Chondrocyte (in vitro differentiated cells): ENCODE measurements around the gene TXNRD2. TPM values are rescaled to one million over a fixed set of nuclear protein-coding genes. Genes with fewer than 3 reads are reported as not detected.
"Not testable (repeated sequence)": the region's sequence is repeated elsewhere in the genome, so short reads cannot be mapped to it uniquely, and the experiment has no call there.

Experiments
- DNase-seq: peaks from one replicate; pipeline ENCODE4 v3.0.0; 2021; ENCODE audit warnings: mixed read lengths, low spot score
- H3K27ac Mint-ChIP-seq: one replicate; pipeline ENCODE4 v1.8.0; 2021; ENCODE audit warnings: mild to moderate bottlenecking, moderate library complexity, mixed read lengths; ENCODE audit not compliant: unreplicated experiment
- H3K27me3 Mint-ChIP-seq: 2 replicates; pipeline ENCODE4 v1.8.0; 2021; ENCODE audit warnings: low read depth, mixed read lengths
- H3K36me3 Mint-ChIP-seq: 2 replicates; pipeline ENCODE4 v1.8.0; 2021; ENCODE audit warnings: low read depth, mixed read lengths
- H3K4me1 Mint-ChIP-seq: 2 replicates; pipeline ENCODE4 v1.8.0; 2021; ENCODE audit warnings: low read depth, mild to moderate bottlenecking, mixed read lengths
- H3K4me3 Mint-ChIP-seq: one replicate; pipeline ENCODE4 v1.8.0; 2021; ENCODE audit warnings: mild to moderate bottlenecking, moderate library complexity, mixed read lengths; ENCODE audit not compliant: unreplicated experiment
- H3K9me3 Mint-ChIP-seq: 2 replicates; pipeline ENCODE4 v1.8.0; 2021; ENCODE audit warnings: low read depth, mixed read lengths
- total RNA-seq: library from RNA; stranded (reverse); gene quantifications from 3 replicates; pipeline ENCODE4 v1.2.1, GENCODE V29; 2021
- TF ChIP-seq, protein P1 (sequence below): fragments of 200-600 bp; sonication (generic); IDR thresholded peaks from 2 replicates; pipeline ENCODE4 v1.5.0; 2021; ENCODE audit warnings: antibody characterized with exemption, mild to moderate bottlenecking, moderate library complexity

Gene TXNRD2
- total RNA-seq, 1 donor from 2014 or later: 14.1 TPM

DNA sequence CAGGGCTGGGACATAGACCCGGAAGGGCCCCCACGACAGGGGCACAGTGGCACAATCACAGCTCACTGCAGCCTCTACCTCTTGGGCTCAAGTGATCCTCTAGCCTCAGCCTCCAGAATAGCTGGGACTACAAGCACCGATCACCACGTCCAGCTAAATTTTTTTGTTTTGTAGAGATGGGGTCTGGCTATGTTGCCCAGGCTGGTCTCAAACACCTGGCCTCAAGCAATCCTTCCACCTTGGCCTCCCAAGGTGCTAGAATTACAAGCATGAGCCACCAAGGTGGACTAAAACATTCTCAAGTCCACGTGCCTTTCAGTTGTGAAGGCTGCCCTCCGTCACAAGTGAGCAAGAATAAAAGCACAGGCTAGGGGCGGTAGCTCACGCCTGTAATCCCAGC lies 10.1 kb downstream of the TXNRD2 start:
- peaks cover 11% of the 10 kb centered on the region for H3K36me3 Mint-ChIP-seq
- H3K4me3 Mint-ChIP-seq: no peak overlapping the region
- no peaks in the 10 kb centered on the region for H3K27me3 Mint-ChIP-seq
- no peak for DNase-seq
- no peak overlapping the region for H3K27ac Mint-ChIP-seq
- TF ChIP-seq, protein P1, sequence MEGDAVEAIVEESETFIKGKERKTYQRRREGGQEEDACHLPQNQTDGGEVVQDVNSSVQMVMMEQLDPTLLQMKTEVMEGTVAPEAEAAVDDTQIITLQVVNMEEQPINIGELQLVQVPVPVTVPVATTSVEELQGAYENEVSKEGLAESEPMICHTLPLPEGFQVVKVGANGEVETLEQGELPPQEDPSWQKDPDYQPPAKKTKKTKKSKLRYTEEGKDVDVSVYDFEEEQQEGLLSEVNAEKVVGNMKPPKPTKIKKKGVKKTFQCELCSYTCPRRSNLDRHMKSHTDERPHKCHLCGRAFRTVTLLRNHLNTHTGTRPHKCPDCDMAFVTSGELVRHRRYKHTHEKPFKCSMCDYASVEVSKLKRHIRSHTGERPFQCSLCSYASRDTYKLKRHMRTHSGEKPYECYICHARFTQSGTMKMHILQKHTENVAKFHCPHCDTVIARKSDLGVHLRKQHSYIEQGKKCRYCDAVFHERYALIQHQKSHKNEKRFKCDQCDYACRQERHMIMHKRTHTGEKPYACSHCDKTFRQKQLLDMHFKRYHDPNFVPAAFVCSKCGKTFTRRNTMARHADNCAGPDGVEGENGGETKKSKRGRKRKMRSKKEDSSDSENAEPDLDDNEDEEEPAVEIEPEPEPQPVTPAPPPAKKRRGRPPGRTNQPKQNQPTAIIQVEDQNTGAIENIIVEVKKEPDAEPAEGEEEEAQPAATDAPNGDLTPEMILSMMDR: no peak
- H3K4me1 Mint-ChIP-seq: no peaks in the 10 kb centered on the region
- peaks cover 14% of the 10 kb centered on the region for H3K9me3 Mint-ChIP-seq

DNA sequence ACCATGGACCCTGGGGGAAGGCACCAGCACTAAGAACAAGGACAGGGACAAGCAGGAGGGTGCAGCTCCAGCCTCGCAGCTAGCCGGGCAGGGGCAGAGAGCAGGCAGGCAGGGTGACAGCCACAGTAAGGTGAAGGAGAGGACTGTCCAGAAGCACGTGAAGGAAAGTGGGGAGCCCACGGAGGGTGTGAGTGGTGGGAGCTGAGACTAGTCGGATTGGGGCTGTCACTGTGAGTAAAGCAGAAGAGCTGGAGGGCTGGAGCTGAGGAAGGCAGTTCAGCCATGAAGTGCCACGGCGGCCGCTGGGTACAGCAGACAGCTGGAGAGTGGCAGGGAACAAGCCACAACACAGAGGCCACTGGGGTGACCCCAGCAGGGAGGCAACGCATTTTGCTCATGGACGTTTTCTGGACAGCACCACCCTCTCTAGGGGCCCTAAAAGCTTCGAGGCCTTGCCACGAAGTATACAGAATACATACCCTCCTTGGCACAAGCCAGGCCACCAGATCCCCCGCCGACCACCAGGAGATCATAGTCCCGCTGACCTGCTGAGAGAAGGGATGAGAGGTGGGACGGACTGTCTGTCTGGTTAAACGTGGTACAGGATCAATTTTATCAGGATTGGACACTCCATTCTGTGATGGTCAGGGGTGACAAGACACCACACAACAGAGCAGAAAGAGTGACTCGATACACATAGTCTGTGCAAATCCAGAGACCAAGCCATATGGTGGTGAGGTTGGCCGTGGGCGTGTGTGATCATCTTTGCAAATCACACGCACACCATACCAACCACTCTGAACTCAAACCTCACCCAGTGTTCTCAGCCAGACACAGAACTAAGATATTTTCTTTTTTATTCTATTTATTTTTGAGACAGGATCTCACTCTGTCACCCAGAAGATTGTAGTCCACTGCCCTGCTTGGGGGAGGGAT lies 10.8 kb downstream of the TXNRD2 start:
- H3K4me3 Mint-ChIP-seq: no peak overlapping the region
- DNase-seq: peak; percentile 63
- TF ChIP-seq, protein P1: no peak
- H3K4me1 Mint-ChIP-seq: no peaks in the 10 kb centered on the region
- H3K27me3 Mint-ChIP-seq: no peaks in the 10 kb centered on the region
- peaks cover 6% of the 10 kb centered on the region for H3K36me3 Mint-ChIP-seq
- H3K9me3 Mint-ChIP-seq: peaks cover 7% of the 10 kb centered on the region
- H3K27ac Mint-ChIP-seq: no peak overlapping the region

DNA sequence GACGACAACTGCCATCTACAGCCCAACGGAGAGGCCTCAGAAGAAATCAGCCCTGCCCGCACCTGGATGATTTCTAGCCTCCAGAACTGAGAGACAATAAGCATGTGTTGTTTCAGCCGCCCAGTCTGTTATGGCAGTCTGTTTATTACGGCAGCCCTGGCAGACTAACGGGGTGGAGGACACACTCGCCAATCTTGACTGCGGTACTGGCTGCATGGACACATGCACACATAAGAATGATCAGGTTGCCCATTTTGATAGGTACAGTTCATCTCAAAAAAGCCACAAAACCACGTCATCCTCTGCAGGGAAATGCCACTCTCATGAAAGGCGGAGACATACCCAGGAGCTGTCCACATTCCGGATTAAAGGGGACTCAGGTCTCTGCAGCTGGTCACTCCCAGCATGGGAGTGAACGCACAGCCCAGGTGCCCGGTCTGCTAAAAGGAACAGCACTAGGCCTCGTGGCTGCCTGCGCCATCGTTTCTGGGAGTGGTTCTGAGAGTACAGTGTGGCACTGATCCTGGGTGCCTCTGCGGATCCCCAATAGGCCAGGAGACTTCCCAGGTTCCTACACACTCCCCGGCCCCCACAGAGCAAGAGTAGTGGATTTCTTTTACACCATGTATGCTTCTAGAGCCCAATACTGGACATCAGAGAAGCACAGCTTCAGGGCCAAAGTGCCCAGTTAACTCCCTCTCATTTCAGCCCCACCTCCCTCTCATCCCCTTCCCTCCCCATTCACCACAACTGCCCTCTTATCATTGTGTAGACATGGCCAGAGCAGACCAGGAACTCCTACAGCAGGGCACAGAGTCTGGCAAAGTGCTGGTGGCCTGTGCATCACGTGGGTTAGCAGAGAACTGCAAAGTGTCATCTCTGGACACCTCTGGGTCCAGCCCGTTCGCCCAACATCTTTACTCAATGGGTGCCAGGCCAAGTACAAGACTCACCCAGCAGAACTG lies 11.8 kb downstream of the TXNRD2 start:
- H3K27me3 Mint-ChIP-seq: no peaks in the 10 kb centered on the region

DNA sequence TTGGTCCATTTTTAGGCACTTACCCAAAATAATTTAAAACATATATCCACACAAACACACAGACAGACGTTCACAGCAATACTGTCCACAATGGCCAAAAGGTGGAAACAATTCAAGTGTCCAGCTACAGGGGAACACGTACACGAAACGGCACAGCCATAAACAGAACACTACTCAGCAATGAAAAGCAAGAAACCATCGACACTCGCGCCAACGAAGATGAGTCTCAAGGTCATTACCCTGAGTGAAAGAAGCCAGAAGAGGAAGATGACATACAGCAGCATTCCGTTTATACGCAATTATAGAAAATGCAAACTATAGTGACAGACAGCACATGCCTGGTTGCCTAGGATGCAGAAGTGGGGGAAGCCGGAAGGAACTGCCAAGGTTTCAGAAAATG lies 13.4 kb downstream of the TXNRD2 start:
- peak overlapping the region; percentile 14 for H3K27ac Mint-ChIP-seq
- no peaks in the 10 kb centered on the region for H3K9me3 Mint-ChIP-seq
- H3K4me1 Mint-ChIP-seq: no peaks in the 10 kb centered on the region
- DNase-seq: peak; percentile 13
- TF ChIP-seq, protein P1: no peak
- H3K36me3 Mint-ChIP-seq: no peaks in the 10 kb centered on the region
- no peaks in the 10 kb centered on the region for H3K27me3 Mint-ChIP-seq
- no peak overlapping the region for H3K4me3 Mint-ChIP-seq

More for the DNA sequence above, 11.8 kb downstream of the TXNRD2 start:
- H3K9me3 Mint-ChIP-seq: no peaks in the 10 kb centered on the region
- no peak overlapping the region for H3K4me3 Mint-ChIP-seq
- peak; percentile 65 for DNase-seq
- TF ChIP-seq, protein P1: no peak
- no peak overlapping the region for H3K27ac Mint-ChIP-seq
- H3K36me3 Mint-ChIP-seq: no peaks in the 10 kb centered on the region
- no peaks in the 10 kb centered on the region for H3K4me1 Mint-ChIP-seq

DNA sequence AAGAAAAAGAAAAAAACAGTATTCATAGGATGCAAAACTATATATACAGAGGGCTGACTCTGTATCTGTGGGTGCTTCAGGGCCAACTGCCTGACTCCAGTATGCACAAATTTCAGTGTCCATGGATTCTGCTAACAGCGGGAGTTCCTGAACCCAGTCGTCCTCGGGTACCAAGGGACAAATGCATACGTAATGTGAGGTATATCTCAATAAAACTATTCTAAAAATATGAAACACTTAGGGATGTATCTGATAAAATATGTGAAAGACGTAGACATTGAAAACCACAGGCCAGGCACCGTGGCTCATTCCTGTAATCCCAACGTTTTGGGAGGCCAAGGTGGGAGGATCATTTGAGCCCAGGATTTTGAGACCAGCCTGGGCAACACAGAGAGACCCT lies 13.9 kb downstream of the TXNRD2 start:
- Mint-ChIP-seq H3K9me3 (no peaks in the 10 kb centered on the region), H3K4me1 (no peaks in the 10 kb centered on the region), H3K27me3 (no peaks in the 10 kb centered on the region), H3K36me3 (no peaks in the 10 kb centered on the region), H3K27ac (no peak overlapping the region), H3K4me3 (no peak overlapping the region)
- DNase-seq: peak; percentile 13
- TF ChIP-seq, protein P1: no peak

DNA sequence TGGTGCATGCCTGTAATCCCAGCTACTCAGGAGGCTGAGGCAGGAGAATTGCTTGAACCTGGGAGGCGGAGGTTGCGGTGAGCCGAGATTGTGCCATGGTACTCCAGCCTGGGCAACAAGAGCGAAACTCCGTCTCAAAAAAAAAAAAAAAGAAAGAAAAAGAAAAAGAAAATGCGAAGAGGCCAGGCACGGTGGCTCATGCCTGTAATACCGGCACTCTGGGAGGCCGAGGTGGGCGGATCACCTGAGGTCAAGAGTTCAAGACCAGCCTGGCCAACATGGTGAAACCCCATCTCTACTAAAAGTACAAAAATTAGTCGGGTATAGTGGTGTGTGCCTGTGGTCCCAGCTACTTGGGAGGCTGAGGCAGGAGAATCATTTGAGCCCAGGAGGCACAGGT lies 15.6 kb downstream of the TXNRD2 start:
- H3K27me3 Mint-ChIP-seq, H3K4me3 Mint-ChIP-seq, H3K27ac Mint-ChIP-seq, H3K36me3 Mint-ChIP-seq, H3K4me1 Mint-ChIP-seq, H3K9me3 Mint-ChIP-seq: not testable (repeated sequence)
- DNase-seq: peak; percentile 24
